GM12892 (cell line): ENCODE measurements around the gene NCOA5.

Experiments
- DNase-seq: peaks from one replicate; pipeline ENCODE4 v3.0.0; 2011; ENCODE audit not compliant: insufficient read length
- FAIRE-seq: peaks from 2 replicates; lab custom pipeline; 2011; peaks lifted over from hg19 to GRCh38; lab: Jason Lieb, UNC
- POLR2A ChIP-seq: IDR thresholded peaks from 2 replicates; pipeline ENCODE4 v1.6.1; 2011; ENCODE audit warnings: low read depth, low read length, control low read depth
- POLR2AphosphoS5 ChIP-seq: IDR thresholded peaks from 2 replicates; pipeline ENCODE4 v1.6.1; 2011; ENCODE audit warnings: low read depth, low read length, control low read depth
- TAF1 ChIP-seq: IDR thresholded peaks from 2 replicates; pipeline ENCODE4 v1.6.1; 2011; ENCODE audit warnings: low read depth, mild to moderate bottlenecking, control low read depth, low read length, borderline replicate concordance

The NCOA5 gene

GRCh38 chr20:46053416-46053815 is 36.3 kb downstream of the NCOA5 start:
- FAIRE-seq (no peak), DNase-seq (no peak)
- TF ChIP-seq TAF1 (no peak), POLR2A (no peak), POLR2AphosphoS5 (no peak)

- TF ChIP-seq POLR2A (no peak), POLR2AphosphoS5 (no peak), TAF1 (no peak)
- DNase-seq, result no peak
- no peak for FAIRE-seq
Observed at GRCh38 chr20:46051556-46052308, 38.0 kb downstream of the NCOA5 start.

GRCh38 chr20:46050885-46051284 is 38.9 kb downstream of the NCOA5 start:
- FAIRE-seq, result no peak
- DNase-seq, result no peak
- TF ChIP-seq TAF1, result no peak
- TF ChIP-seq POLR2AphosphoS5, result no peak
- TF ChIP-seq POLR2A, result no peak

GRCh38 chr20:46050444-46050843 is 39.3 kb downstream of the NCOA5 start:
- no peak for DNase-seq
- no peak for TF ChIP-seq POLR2A
- TF ChIP-seq POLR2AphosphoS5, result no peak
- no peak for TF ChIP-seq TAF1
- no peak for FAIRE-seq

GRCh38 chr20:46049815-46050214 is 39.9 kb downstream of the NCOA5 start:
- TF ChIP-seq POLR2AphosphoS5 (no peak), TAF1 (no peak), POLR2A (no peak)
- FAIRE-seq, result no peak

GRCh38 chr20:46049190-46049589 is 40.6 kb downstream of the NCOA5 start:
- TF ChIP-seq TAF1 (no peak), POLR2A (no peak), POLR2AphosphoS5 (no peak)
- DNase-seq (no peak), FAIRE-seq (no peak)

More at GRCh38 chr20:46049815-46050214, 39.9 kb downstream of the NCOA5 start:
- no peak for DNase-seq

GRCh38 chr20:46047821-46048220 is 41.9 kb downstream of the NCOA5 start:
- DNase-seq, result no peak
- FAIRE-seq, result no peak
- TF ChIP-seq TAF1, result no peak
- TF ChIP-seq POLR2AphosphoS5, result no peak
- TF ChIP-seq POLR2A, result no peak

GRCh38 chr20:46046588-46047310 is 43.0 kb downstream of the NCOA5 start:
- TF ChIP-seq TAF1 (no peak), POLR2AphosphoS5 (no peak), POLR2A (no peak)
- FAIRE-seq (no peak), DNase-seq (no peak)

GRCh38 chr20:46044896-46045295 is 44.9 kb downstream of the NCOA5 start:
- DNase-seq (no peak), FAIRE-seq (no peak)
- TF ChIP-seq POLR2AphosphoS5 (no peak), TAF1 (no peak), POLR2A (no peak)

GRCh38 chr20:46043556-46043955 is 46.2 kb downstream of the NCOA5 start:
- FAIRE-seq (no peak), DNase-seq (no peak)
- TF ChIP-seq POLR2AphosphoS5 (no peak), POLR2A (no peak), TAF1 (no peak)

- FAIRE-seq, result peak; percentile 9
- TF ChIP-seq TAF1, result no peak
- TF ChIP-seq POLR2AphosphoS5, result no peak
- no peak for TF ChIP-seq POLR2A
- DNase-seq, result no peak
Observed at GRCh38 chr20:46040902-46041535, 48.7 kb downstream of the NCOA5 start.

- FAIRE-seq (no peak), DNase-seq (no peak)
Observed at GRCh38 chr20:46037036-46037435, 52.7 kb downstream of the NCOA5 start.

More at GRCh38 chr20:46037036-46037435, 52.7 kb downstream of the NCOA5 start:
- no peak for TF ChIP-seq TAF1
- TF ChIP-seq POLR2A, result no peak
- no peak for TF ChIP-seq POLR2AphosphoS5
